HG02571 (cell line): Measurements from ENCODE around the gene SEC22B.
"Not testable (repeated sequence)": the region's sequence is repeated elsewhere in the genome, so short reads cannot be mapped to it uniquely, and the experiment has no call there.

Source experiments
- ATAC-seq: cut with Tn5 transposase; IDR thresholded peaks from one replicate; pipeline ENCODE4 v1.9.1; 2021; ENCODE audit warnings: mild to moderate bottlenecking, moderate library complexity; ENCODE audit not compliant: unreplicated experiment

Gene SEC22B

DNA sequence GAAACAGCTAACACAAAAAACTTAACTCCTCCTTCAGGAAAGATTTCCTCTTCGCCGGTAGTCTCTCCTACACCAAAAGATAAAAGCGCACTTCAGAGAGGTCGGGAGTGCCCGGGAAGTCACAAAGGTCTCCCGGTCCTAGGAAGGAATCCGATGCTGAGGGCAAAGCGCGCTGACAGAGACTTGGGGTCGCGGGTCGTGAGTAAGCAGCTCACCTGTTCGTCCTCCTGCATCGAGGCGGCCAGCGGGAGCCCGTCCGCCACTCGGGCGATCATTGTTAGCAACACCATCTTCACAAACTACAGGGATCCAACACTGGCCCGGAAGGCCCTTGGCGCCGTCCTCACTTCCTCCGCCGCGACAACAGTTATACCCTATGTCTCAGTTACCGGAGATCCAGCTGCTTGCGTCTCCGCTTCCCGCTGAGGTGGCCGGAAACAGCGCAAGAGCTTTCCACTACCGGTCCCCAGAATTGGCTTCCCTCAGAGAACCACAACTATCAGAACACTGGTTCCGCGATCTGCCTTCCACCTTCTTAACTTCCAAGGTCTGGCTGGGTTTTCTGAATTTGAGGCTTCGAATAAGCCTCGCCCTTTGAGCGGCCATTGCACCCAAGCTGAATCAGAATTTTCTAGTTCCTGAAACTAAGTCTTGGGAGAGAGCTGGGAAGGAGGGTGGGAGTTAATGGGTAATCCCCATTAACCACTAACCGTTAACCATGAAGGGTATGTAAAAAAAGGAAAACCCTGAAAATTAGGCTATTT is at the start of gene SEC22B:
SEC22B (minus strand) TSS at position 429 of the 764 bp plus-strand sequence; CDS start at position 290, 139 bp downstream.
- peak; percentile 97 for ATAC-seq

DNA sequence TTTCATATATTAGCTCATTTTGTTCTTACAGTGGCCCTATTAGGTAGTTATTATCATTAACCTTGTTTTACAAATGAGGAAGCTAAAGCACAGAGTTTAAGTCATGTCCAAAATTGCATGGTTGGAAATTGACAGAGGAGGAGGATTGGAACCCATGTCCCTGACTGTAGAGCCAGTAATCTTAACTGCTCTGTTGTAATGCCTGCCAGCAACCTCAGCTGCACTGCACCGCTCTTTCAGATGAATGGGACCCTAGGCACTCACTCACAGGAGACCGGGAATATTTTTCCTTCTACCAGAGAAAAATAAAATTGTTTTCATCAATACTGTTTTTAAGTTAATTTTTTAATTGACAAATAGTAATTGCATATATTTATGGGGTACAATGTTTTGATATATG is 41.6 kb upstream of the SEC22B start:
- not testable (repeated sequence) for ATAC-seq

DNA sequence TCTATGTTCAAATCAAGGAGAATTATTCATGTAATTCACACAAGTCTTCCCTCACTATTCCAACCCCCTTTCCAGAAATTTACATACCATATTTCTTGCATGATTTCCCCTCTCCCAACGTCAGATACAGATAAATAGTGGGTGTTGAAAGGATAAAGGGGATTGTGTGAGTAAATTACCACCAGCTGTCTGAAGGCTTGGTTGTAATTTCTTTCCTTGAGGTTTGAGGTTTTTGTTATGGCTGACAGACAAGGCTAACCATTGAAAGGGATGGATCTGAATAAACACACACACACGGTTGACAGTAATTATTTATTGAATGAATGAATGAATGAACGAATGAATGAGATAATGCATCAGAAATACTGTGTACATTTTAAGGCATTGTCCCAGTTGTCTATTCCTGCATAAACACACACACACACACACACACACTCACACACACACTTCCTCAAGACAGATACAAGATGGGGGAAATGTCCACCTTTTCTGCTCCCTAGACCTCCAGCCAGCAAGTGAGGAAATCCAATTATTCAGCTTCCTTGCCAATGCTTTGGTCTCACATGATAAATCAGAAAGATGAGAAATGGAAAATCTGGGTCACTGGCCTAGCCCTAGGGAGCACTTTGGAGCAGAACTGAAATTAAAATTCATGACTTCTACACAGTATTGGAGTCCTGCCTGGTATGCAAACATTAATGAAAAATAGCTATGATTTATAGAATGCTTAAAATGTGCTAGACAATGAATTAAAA is 41.0 kb upstream of the SEC22B start:
- not testable (repeated sequence) for ATAC-seq

DNA sequence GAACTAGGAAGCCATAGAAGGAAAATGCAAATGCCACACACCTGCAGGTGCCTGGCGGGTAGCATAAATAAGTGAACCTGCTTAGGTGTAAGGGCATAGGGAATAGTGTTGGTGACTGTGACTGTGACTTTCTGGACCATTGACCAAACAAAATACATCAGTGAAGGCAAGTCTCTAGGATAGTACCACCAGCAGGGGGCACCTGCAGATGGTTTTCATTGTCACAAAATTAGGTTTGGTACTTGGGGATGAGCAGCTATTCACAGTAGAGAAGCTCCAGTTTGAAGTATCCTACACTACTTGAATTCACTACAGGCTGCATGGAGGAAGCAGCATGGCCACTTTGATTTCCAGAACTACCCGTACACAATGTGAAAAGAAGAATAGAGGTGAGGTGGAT is 37.3 kb upstream of the SEC22B start:
- ATAC-seq: not testable (repeated sequence)

DNA sequence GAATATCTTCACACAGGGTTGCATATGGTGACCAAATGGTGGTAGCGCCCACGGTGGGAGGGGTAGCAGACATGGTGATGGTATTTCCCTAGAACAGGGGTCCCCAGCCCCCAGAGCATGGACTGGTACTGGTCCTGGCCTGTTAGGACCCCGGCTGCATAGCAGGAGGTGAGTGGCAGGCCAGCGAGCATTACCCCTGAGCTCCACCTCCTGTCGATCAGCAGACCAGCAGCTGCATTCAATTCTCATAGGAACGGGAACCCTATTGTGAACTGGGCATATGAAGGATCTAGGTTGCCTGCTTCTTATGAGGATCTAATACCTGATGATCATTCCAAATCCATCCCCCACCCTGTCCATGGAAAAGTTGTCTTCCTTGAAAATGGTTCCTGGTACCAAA is 34.4 kb upstream of the SEC22B start:
- not testable (repeated sequence) for ATAC-seq

DNA sequence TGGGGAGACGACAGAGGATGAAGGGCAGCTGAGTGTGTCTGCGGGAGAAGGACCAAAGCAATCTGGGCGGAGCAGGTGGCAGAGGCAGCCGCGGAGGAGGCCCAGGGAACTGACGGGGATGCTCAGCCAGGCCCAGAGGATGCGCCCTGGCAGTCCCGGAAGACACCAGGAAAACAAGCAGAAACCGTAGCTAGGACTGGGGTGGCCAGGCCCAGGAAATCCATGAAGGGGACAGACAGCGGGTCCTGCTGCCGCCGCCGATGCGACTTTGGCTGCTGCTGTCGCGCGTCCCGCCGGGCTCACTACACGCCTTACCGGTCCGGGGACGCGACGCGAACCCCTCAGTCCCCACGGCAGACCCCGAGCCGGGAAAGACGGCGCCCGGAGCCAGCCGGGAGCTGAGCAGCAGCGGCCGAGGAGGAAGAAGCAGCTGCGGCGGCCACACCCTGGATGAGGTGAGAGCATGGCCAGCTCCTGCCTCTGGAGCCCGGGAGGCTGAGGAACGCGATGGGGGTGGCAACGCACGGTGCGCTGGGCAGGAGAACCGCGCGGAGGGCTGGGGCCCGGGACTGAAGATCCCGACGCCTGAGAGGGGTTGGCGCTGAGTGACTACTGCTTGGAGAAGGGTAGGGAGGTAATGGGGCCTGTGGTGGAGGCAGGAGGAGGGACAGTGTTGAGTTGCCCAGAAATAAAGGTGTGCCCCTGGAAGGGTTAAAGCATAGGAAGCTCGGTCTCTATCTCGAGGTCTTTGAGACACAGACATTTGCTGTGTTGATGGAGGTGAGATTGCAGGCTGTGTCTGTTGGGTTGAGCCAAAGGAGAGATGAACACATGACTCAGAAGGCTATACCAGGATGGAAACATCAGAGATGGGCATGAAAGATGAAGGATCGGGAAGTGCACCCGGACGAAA is 20.8 kb upstream of the SEC22B start:
- not testable (repeated sequence) for ATAC-seq

DNA sequence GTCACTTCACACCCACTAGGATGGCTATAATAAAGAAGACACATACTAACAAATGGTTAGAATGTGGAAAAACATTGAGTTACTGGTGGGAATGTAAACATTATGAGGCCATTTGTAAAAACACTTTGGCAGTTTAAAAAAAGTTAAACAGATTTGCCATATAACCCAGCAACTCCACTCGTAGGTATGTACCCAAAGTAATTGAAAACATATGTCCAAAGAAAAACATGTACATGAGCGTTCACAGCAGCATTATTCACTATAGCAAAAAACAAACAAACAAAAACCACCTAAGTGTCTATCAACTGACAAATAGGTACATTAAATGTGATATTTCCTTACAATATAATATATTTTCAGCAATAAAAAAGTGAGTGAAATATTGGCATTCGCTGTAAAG is 12.3 kb upstream of the SEC22B start:
- not testable (repeated sequence) for ATAC-seq

DNA sequence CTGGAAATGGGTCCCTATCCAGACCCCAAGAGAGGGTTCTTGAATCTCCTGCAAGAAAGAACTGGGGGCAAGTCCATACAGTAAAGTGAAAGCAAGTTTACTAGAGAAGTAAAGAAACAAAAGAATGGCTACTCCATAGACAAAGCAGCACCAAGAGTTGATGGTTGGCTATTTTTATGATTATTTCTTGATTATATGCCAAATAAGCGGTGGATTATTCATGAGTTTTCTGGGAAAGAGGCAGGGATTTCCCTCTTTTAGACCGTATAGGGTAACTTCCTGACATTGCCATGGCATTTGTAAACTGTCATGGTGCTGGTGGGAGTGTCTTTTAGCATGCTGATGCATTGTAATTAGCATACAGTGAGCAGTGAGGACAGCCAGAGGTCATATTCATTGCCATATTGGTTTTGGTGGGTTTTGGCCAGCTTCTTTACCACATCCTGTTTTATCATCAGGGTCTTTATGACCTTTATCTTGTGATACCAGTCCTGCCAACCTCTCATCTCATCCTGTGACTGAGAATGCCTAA is 5.9 kb upstream of the SEC22B start:
- not testable (repeated sequence) for ATAC-seq

DNA sequence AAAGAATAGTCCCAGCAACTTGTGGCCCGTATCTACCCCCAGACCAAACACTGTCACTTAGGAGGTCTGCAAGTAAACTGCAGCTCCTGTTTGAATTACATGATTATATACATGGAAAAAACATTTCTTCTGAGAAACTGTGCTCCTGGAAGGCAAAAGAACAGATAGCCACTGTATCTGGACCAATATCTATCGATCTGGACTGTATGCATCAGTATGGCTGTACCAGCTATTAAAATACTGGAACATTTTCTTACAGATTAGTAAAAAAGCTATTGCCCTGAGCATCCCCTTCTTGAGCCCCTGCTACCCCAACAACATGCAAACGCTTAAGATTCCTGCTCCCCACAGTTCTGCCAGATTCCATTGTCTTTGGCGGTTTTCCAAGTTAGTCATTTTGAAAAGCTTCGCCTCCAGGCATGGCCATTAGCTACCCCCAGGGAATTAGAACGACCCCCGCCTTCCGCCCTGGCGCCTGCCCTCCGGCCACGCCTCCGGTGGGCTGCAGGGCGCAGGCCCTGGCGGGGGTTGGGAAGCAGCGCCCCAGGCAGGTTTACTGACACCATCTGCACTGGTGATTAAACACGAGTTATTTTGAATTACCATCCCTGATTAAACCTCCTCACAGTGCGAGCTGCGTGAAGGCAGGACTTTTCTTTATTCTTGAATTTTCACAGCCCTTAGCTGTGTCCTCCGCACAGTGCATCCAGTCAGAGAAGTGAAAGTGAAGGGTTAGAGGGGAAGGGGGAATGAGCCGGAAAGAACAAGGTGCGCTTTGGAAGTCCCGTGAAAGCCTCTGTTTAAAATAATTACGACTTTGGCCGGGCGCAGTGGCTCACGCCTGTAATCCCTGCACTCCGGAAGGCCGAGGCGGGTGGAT is 3.7 kb upstream of the SEC22B start:
- ATAC-seq: not testable (repeated sequence)

DNA sequence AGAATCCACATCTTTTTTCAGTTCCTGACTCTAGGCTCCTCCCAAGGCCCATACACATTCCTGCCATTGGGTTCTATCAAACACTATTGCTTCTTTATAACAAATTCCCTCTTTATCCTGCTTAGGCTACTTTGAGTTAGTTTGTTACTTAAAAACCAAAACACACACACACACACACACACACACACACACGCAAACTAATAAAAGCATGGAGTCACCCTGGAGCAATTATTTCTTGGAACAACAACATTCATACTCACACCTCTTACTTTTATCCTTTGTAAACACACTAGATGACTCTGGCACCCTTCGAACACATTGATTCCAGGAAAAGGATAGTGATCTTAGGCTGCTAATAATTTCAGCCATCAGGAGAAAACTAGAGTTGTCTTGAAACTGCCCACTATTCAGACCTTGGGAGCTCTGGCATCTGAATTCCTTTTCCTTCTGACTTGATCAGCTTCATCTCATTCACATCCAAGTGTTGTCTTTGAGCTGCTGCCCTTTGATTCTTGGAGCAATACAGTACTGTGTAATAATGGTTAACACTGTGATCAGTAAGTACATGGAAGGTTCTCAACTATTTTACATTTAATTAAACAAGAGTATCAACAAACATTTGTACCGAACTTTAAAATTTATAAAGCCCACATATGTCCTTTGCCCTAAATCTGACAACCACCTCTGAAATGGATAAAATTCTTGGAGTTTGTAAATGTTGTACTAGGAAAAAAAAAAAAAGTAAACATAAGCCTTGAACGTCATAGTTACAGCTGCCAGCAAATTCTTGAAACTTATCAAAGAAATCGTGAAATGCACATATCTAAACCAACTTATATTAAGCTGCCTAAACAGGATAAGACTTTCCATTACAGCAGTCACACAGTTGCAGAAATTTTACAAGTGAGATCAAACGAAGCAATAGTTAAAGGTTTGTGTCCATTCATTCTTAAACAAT is 2.8 kb upstream of the SEC22B start:
- no peak for ATAC-seq

DNA sequence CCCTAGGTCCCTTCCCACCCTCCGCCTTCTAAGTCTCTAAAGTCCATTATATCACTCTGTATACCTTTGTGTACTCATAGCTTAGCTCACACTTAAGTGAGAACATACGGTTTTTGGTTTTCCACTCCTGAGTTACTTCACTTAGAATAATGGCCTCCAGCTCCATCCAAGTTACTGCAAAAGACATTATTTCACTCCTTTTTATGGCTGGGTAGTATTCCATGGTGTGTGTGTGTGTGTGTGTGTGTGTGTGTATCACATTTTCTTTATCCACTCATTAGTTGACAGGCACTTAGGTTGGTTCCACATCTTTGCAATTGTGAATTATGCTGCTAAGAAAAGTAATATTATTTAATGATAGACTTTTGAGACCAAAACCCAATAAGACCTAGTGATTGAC is 1.7 kb upstream of the SEC22B start:
- not testable (repeated sequence) for ATAC-seq

DNA sequence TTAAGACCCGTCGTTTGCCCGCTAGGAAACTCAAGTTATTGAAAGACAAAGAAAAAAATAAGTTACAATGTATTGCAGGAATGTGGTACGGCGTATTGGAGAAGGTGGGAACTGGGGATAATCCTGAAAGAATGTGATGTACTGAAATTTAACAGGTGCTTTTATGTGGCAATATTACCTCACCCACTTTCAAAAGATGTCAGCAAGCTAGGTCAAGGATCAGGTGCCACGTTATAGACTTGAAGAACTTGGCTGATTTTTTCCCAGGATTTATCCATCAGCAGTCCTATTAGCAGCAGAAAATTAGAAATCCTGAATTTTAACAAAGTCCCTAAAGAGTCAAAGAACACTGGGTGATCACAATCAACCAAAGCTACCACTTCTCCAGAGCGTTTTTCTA is 632 bp downstream of the SEC22B start:
- not testable (repeated sequence) for ATAC-seq

DNA sequence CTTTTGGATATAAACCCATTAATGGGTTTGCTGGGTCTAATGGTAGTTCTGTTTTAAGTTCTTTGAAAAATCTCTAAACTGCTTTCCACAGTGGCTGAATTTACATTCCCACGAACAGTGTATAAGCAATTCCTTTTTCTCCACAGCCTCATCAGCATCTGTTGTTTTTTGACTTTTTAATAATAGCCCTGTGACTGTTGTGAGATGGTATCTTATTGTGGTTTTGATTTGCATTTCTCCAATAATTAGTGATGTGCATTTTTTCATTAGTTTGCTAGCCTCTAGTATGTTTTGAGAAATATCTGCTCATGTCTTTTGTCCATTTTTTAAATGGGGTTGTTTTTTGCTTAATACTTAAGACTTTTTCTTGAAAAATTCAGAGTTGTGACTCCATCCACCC is 11.6 kb downstream of the SEC22B start:
- ATAC-seq: not testable (repeated sequence)

DNA sequence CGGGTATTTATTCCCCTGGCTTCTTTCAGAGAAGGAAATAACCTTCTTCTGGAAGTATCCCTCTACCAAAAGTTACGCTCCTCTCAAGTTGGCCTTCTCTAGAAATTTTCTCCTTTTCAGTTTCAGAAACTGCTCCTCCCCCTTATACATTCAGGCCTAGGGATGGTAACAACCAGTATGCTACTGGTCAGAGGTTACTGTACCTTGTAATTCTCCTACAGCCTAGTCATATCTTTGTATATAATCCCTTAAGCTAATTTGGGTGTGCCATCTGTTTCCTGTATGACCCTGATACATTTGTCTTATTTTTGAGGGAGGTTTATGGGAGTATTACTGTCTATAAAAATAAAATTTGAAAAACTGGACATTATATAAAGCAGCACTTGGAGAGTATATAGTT is 14.3 kb downstream of the SEC22B start:
- not testable (repeated sequence) for ATAC-seq

DNA sequence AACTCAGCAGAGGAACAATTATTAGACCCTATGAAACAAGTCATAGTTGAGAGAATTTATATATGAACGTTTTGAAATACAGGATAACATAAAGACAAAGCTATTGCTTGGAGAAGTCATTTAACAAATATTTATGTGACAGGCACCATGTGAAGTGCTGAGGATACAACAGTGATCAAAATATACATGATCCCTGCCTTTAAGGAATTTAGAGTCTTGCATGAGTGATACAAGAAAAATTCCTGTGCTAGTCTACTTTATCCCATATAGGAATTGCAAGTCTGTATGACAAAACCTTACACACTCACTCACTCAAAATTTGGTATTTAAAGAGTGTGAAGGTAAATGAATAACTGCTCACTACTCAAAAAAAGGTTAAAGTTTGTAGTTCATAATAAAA is 17.8 kb downstream of the SEC22B start:
- ATAC-seq: not testable (repeated sequence)

DNA sequence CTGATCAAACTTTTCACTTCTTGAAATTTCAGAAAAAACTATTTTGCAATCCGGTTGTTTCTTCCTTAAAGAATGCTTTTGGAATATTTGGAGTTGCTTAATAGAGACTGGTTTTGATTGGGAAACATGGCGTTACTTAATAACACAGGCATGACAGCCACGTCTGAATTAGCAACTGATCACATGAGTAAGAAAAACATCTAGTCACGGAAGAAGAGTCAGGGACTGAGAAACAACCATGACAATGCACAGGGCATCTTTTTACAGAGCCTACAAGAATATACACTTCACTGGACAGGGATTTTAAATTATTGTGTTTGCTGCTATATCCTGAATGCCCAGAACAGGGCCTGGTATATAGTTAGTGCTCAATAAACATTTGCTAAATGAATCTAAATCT is 18.2 kb downstream of the SEC22B start:
- ATAC-seq: not testable (repeated sequence)

DNA sequence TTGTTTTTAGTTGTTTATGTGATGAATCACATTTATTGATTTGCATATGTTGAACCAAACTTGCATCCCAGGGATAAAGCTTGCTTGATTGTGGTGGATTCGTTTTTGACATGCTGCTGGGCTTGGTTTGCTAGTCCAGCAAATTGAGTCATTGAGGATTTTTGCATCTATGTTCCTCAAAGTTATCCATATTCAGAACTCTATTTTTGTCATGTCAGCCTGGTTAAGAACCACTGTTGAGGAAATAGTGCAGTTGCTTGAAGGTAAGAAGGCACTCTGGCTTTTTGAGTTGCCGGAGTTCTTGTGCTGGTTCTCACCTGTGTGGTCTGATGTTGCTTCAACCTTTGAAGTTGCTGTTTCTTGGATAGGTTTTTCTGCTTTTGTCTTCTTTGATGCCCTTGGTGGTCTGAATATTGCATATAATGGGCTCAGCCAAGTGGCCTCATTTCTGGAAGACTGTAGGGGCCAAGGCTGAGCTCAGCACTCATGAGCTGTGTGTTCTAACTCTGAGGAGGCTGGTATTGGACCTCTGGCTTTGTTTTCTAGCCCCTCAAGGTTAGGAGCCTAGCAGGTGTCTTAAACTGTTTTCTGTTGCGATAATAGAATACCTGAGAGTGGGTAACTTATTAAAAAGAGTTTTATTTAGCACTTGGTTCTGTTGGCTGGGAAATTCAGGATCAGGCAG is 26.0 kb downstream of the SEC22B start:
- ATAC-seq: not testable (repeated sequence)

DNA sequence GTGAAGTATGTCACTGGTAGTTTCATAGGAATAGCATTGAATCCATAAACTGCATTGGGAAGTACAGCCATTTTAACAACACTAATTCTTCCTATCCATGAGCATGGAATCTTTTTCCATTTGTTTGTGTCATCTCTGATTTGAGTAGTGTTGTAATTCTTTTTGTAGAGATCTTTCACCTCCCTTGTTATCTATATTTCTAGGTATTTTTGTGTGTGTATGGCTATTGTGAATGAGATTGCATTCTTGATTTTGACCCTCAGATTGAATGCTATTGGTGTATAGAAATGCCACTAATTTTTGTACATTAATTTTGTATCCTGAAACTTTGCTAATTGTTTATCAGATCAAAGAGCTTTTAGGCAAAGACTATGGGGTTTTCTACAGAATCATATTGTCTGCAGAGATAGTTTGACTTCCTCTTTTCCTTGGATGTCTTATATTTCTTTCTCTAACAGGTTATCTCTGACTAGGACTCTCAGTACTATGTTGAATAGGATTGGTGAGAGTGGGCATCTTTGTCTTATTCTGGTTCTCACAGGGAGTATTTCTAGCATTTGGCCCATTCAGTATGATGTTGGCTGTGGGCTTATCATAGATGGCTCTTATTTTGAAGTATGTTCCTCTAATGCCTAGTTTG is 26.8 kb downstream of the SEC22B start:
- ATAC-seq: not testable (repeated sequence)
